Heart right ventricle (tissue), 16 donors: Measurements from ENCODE around the gene TGIF1. TPM values are rescaled to one million over a fixed set of nuclear protein-coding genes. Genes with fewer than 3 reads are reported as not detected.

Experiments
- ATAC-seq, 8 donors: fragments of 200-7000 bp; cut with Tn5 transposase; one replicate each; pipeline ENCODE4 v1.9.1; 2020; ENCODE audit warnings: mild to moderate bottlenecking in 8 of 8, moderate library complexity in 8 of 8, moderate number of reproducible peaks in 1 of 8
- DNase-seq, 2 donors: peaks; one replicate each; pipeline ENCODE4 v3.0.0-alpha.2; 2020
- H3K27ac ChIP-seq, 10 donors: fragments of 200-600 bp; sonication (generic) in 2 of 10; one replicate each; pipeline versions ENCODE4 v1.5.0 to v1.8.0; 2020 to 2022; ENCODE audit warnings: mild to moderate bottlenecking in 3 of 10
- H3K27me3 ChIP-seq, 7 donors: fragments of 200-600 bp; one replicate each; pipeline ENCODE4 v1.8.0; 2021 to 2022; ENCODE audit warnings: mild to moderate bottlenecking in 2 of 7
- H3K36me3 ChIP-seq, 9 donors: fragments of 200-600 bp; sonication (generic) in 1 of 9; one replicate each; pipeline versions ENCODE4 v1.5.0 to v1.8.0; 2020 to 2022; ENCODE audit warnings: mild to moderate bottlenecking in 2 of 9
- H3K4me1 ChIP-seq, 9 donors: fragments of 200-600 bp; sonication (generic) in 1 of 9; one replicate each; pipeline versions ENCODE4 v1.5.0 to v1.8.0; 2020 to 2022; ENCODE audit warnings: mild to moderate bottlenecking in 4 of 9
- H3K4me3 ChIP-seq, 10 donors: fragments of 200-600 bp; sonication (generic) in 2 of 10; one replicate each; pipeline versions ENCODE4 v1.5.0 to v1.8.0; 2020 to 2022; ENCODE audit warnings: mild to moderate bottlenecking in 7 of 10, moderate library complexity in 2 of 10
- H3K9me3 ChIP-seq, 11 donors: fragments of 200-600 bp in 10 of 11; sonication (generic) in 2 of 11; one replicate each; pipeline versions ENCODE4 v1.5.0 to v1.8.0; 2013 to 2022; ENCODE audit warnings: mild to moderate bottlenecking in 2 of 11, control low read depth in 1 of 11, moderate library complexity in 1 of 11
- CTCF ChIP-seq, 9 donors: fragments of 200-600 bp; sonication (generic) in 2 of 9; IDR thresholded peaks; one replicate each; pipeline versions ENCODE4 v1.5.0 to v1.8.0; 2021 to 2022; ENCODE audit warnings: antibody characterized with exemption in 9 of 9, mild to moderate bottlenecking in 5 of 9, moderate library complexity in 1 of 9
- WGBS, 2 donors: extraction: QIAGEN DNeasy Blood & Tissue Kit; methylation state at CpG; one replicate each; pipeline ENCODE4 v1.1.7; 2013; ENCODE audit warnings: inconsistent platforms in 1 of 2; 5-methylcytosine and 5-hydroxymethylcytosine counted together
- intact Hi-C, 10 donors: fragments of 100-400 bp; cut with DNase I; formaldehyde crosslinking; loops; one replicate each; pipeline versions ENCODE4 v1.11.1 to v1.14.2; 2022
- polyA plus RNA-seq, 2 donors: library from polyadenylated mRNA; stranded (reverse); fragments of 200-250 nt; gene quantifications; one replicate each; pipeline ENCODE4 v1.2.3, GENCODE V29; 2013
- total RNA-seq, 10 donors: library from RNA; stranded (reverse); fragmentation: NEBNext Ultra II Directional in 3 of 10; extraction: Animal tissue kit (Norgen Biotek cat#: 25700) in 3 of 10; gene quantifications; one replicate each; pipeline versions ENCODE4 v1.2.1 to v1.2.4, GENCODE V29; 2021 to 2023
- donor health status: Arrhythmogenic right ventricular cardiomyopathy.
- donor health status: ischemic (EF 13 %, LVEDD 7.1; RV severe dilation, severe dysfunction).
- donor health status: healthy with polysubstance abuse.
- donor health status: DM: no; HTN: yes; CAD: no.
- donor health status: DM: no; HTN: no; CAD: no.
- donor health status: ischemic (EF 25% LVEDD 6.9; RV normal size, moderate dysfunction).
- donor health status: ischemic (EF 25% LVEDD 5.7; RV mildly dilated, moderate dysfunction).
- donor health status: healthy.
- donor health status: DM: yes; HTN: yes; CAD: no.
- donor health status: Ischemic cardiomyopathy.
- donor health status: ischemic (EF 35%, LVEDD 5.7; RV mildly dilated, moderate dysfunction).
- donor health status: nonischemic (EF 11% LVEDD 7.7; RV severe dilation, severe dysfunction).
- donor health status: DM: yes; HTN: yes; CAD: no.
- donor health status: PGD.
- donor health status: ischemic (EF 29% LVEDD 5.4; RV normal size, mild dysfunction).
- donor health status: nonischemic (EF 23%, LVEDD 6.1; RV moderate dilation, normal function).

TGIF1 gene
- total and polyA plus RNA-seq, 12 donors: 4.9 to 29.0 (median 8.0) TPM

DNA sequence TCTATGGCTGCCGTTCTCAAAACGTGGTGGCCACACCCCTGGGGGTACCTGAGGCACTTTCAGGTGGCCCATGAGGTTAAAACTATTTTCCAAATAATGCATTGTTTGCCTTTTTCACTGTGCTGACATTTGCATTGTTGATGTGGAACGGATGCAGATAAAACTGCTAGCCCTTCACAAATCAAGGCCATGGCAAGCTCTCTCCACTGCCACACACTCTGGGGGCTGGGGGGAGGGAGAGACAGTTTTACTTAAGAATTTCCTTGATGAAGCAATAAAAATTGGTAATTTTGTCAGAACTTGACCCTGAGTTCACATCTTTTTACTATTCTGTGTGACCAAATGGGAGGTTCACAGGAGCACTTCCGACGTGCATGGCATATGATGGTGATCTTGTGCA, 22.0 kb upstream of the TGIF1 start:
- DNase-seq: no peak
- H3K4me3 ChIP-seq: no peak overlapping the region
- 91 to 93% methylated on average over 5 of the region's 5 CpGs for WGBS, 2 donors
- H3K4me1 ChIP-seq: no peaks in the 10 kb centered on the region
- no peak for ATAC-seq
- no peak overlapping the region for H3K27ac ChIP-seq
- intact Hi-C loops: loop anchor here in 1 of 10 donors (10.0 kb wide), 1 partner anchor 63 kb away; no protein-coding TSS in a partner anchor
- no peaks in the 10 kb centered on the region for H3K36me3 ChIP-seq
- no peaks in the 10 kb centered on the region for H3K9me3 ChIP-seq
- H3K27me3 ChIP-seq: no peaks in the 10 kb centered on the region
- TF ChIP-seq CTCF (IDR thresholded peaks at IDR 0.05): no peak

DNA sequence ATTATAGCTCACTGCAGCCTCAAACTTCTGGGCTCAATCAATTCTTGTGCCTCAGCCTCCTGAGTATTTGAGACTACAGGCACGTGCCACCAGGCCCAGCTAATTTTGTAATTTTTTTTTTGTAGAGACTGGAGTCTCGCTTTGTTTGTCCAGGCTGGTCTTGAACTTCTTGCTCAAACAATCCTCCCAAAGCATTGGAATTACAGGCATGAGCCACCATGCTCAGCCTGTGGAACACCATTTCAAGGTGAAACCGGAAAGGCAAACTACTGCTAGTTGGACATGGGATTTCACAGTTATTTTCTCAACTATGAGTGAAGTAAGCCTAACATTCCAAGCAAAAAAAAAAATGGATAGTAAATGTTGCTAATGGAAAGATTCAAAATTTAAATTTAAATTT, 20.9 kb upstream of the TGIF1 start:
- DNase-seq (no peak), ATAC-seq (no peak)
- no peaks in the 10 kb centered on the region for H3K9me3 ChIP-seq
- intact Hi-C loops: loop anchor here in 1 of 10 donors (10.0 kb wide), 1 partner anchor 64 kb away; no protein-coding TSS in a partner anchor
- no peak overlapping the region for H3K27ac ChIP-seq
- WGBS, 2 donors: 93 to 96% methylated on average over 3 of the region's 3 CpGs
- no peaks in the 10 kb centered on the region for H3K36me3 ChIP-seq
- no peaks in the 10 kb centered on the region for H3K27me3 ChIP-seq
- no peak overlapping the region for H3K4me3 ChIP-seq
- no peaks in the 10 kb centered on the region for H3K4me1 ChIP-seq
- no peak for TF ChIP-seq CTCF (IDR thresholded peaks at IDR 0.05)

GRCh38 chr18:3434685-3435084, 15.3 kb upstream of the TGIF1 start:
- no peak for DNase-seq
- no peak overlapping the region for H3K27ac ChIP-seq
- intact Hi-C loops: loop anchor here in 2 of 10 donors (10.0 kb wide), 2 partner anchors 60 to 110 kb away; no protein-coding TSS in a partner anchor
- H3K27me3 ChIP-seq: no peaks in the 10 kb centered on the region
- no peak for ATAC-seq
- H3K9me3 ChIP-seq: no peaks in the 10 kb centered on the region
- no peak for TF ChIP-seq CTCF (IDR thresholded peaks at IDR 0.05)
- no peaks in the 10 kb centered on the region for H3K36me3 ChIP-seq
- no peaks in the 10 kb centered on the region for H3K4me1 ChIP-seq
- 78 to 83% methylated on average over 4 of the region's 4 CpGs for WGBS, 2 donors
- no peak overlapping the region for H3K4me3 ChIP-seq

DNA sequence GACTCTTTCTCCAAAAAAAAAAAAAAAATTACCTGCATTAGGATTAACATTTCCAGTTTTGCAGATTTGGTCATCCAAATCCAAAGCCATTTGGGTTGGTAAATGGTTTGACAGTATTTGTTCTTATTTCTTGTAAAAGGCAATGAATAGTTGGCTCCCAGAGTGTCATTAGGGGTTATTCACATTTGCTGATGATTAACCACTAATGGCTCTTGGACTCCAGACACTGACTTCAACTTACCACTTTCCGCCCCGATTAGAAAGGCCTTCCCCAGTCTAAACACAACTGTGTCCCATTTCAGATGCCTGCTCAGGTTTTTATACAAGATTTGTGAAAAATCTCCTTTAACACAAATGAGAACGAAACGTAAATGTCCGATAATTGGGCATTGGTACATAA, 9.6 kb upstream of the TGIF1 start:
- H3K27me3 ChIP-seq: no peaks in the 10 kb centered on the region
- no peak overlapping the region for H3K27ac ChIP-seq
- intact Hi-C loops: loop anchor here in 3 of 10 donors (10.0 kb wide), 2 partner anchors 224 to 554 kb away; no protein-coding TSS in a partner anchor
- WGBS, 2 donors: 93 to 97% methylated on average over 5 of the region's 5 CpGs
- no peaks in the 10 kb centered on the region for H3K9me3 ChIP-seq
- DNase-seq (no peak), ATAC-seq (no peak)
- H3K4me1 ChIP-seq: peaks cover 0 to 7% (median 0%) of the 10 kb centered on the region in 9 donors
- no peak for TF ChIP-seq CTCF (IDR thresholded peaks at IDR 0.05)
- no peak overlapping the region for H3K4me3 ChIP-seq
- no peaks in the 10 kb centered on the region for H3K36me3 ChIP-seq
